SK-N-SH (cell line): ENCODE data around the gene RBM42. TPM values are rescaled to one million over a fixed set of nuclear protein-coding genes. Genes with fewer than 3 reads are reported as not detected.

Source experiments
- CTCF ChIA-PET: fragments of 300-600, 350-600 bp; formaldehyde crosslinking; extraction: SDS; loops from one replicate; lab custom pipeline; 2021; lab: Yijun Ruan, JAX
- POLR2A ChIA-PET: fragments of 350-600 bp; sonication (Branson Sonifier 250); formaldehyde crosslinking; extraction: SDS; loops from one replicate; lab custom pipeline; 2020; ENCODE audit warnings: antibody characterized with exemption, inconsistent platforms; lab: Yijun Ruan, JAX
- DNase-seq: peaks from one replicate; pipeline ENCODE4 v3.0.0; 2012
- H2AFZ ChIP-seq: fragments of 200-600 bp; sonication (generic); 2 replicates; pipeline ENCODE4 v1.8.1; 2016; ENCODE audit warnings: antibody characterized with exemption, mild to moderate bottlenecking, low read depth
- H3F3A ChIP-seq: fragments of 200-600 bp; sonication (generic); replicated peaks from 2 replicates; pipeline ENCODE3; 2016; ENCODE audit warnings: antibody characterized with exemption, mild to moderate bottlenecking; ENCODE audit not compliant: insufficient read depth
- H3K27ac ChIP-seq, 2 experiments: fragments of 200-500 bp in 1 of 2; fragments of 200-600 bp in 1 of 2; sonication (Bioruptor generic) in 1 of 2; sonication (generic), shearing (Covaris generic) in 1 of 2; 2 replicates each; pipeline versions ENCODE4 v1.5.1 to v1.6.1; 2014 to 2016; ENCODE audit warnings: low read depth in 2 of 2, inconsistent platforms in 1 of 2, low read length in 1 of 2, mild to moderate bottlenecking in 1 of 2, mixed read lengths in 1 of 2
- H3K27me3 ChIP-seq: fragments of 200-600 bp; sonication (generic), shearing (Covaris generic); 2 replicates; pipeline ENCODE4 v1.6.1; 2016; ENCODE audit warnings: mixed run types; ENCODE audit not compliant: insufficient read depth
- H3K36me3 ChIP-seq, 2 experiments: fragments of 200-500 bp in 1 of 2; fragments of 200-600 bp in 1 of 2; sonication (Bioruptor generic) in 1 of 2; sonication (generic) in 1 of 2; replicated peaks in 1 of 2; 2 replicates each; pipeline versions ENCODE3 to v1.5.1; 2014 to 2016; ENCODE audit warnings: low read length in 1 of 2, mild to moderate bottlenecking in 1 of 2; ENCODE audit not compliant: insufficient read depth in 2 of 2, control insufficient read depth in 1 of 2
- H3K4me1 ChIP-seq, 2 experiments: fragments of 200-500 bp in 1 of 2; fragments of 200-600 bp in 1 of 2; sonication (Bioruptor generic) in 1 of 2; sonication (generic), shearing (Covaris generic) in 1 of 2; 2 replicates each; pipeline versions ENCODE4 v1.5.1 to v1.6.1; 2014 to 2016; ENCODE audit warnings: low read depth in 1 of 2, low read length in 1 of 2, mixed run types in 1 of 2; ENCODE audit not compliant: insufficient read depth in 2 of 2, control insufficient read depth in 1 of 2
- H3K4me2 ChIP-seq: fragments of 200-600 bp; sonication (generic), shearing (Covaris generic); 2 replicates; pipeline ENCODE4 v1.6.1; 2017; ENCODE audit warnings: mixed run types
- H3K4me3 ChIP-seq, 2 experiments: fragments of 200-500 bp in 1 of 2; fragments of 200-600 bp in 1 of 2; sonication (Bioruptor generic) in 1 of 2; sonication (generic), shearing (Covaris generic) in 1 of 2; 2 replicates each; pipeline versions ENCODE4 v1.5.1 to v1.8.1; 2014 to 2016; ENCODE audit warnings: low read depth in 2 of 2, inconsistent platforms in 1 of 2, low read length in 1 of 2, mild to moderate bottlenecking in 1 of 2, mixed read lengths in 1 of 2, moderate library complexity in 1 of 2
- H3K79me2 ChIP-seq: fragments of 200-600 bp; sonication (generic); 2 replicates; pipeline ENCODE4 v1.8.1; 2017; ENCODE audit warnings: mild to moderate bottlenecking; ENCODE audit not compliant: insufficient read depth
- H3K9ac ChIP-seq: fragments of 200-600 bp; sonication (generic); 2 replicates; pipeline ENCODE4 v1.6.1; 2017; ENCODE audit warnings: mixed run types
- H3K9me2 ChIP-seq: fragments of 200-600 bp; sonication (generic); 2 replicates; pipeline ENCODE4 v1.6.1; 2017; ENCODE audit warnings: mixed run types
- H3K9me3 ChIP-seq: fragments of 200-600 bp; sonication (generic); 2 replicates; pipeline ENCODE4 v1.6.1; 2017; ENCODE audit warnings: mixed run types, mild to moderate bottlenecking, moderate library complexity
- H4K20me1 ChIP-seq: fragments of 200-600 bp; sonication (generic); 2 replicates; pipeline ENCODE4 v1.6.1; 2017; ENCODE audit warnings: mild to moderate bottlenecking, mixed run types; ENCODE audit not compliant: insufficient read depth
- FOXJ3 ChIP-seq: sonication (generic); formaldehyde crosslinking; IDR thresholded peaks from 2 replicates; pipeline ENCODE4 v1.5.1; 2020; ENCODE audit warnings: mild to moderate bottlenecking, missing genetic modification reagents
- MXI1 ChIP-seq: IDR thresholded peaks from 2 replicates; pipeline ENCODE4 v1.6.1; 2012; ENCODE audit warnings: mild to moderate bottlenecking, low read depth, low read length, improper control_type of control experiment
- NFIC ChIP-seq: IDR thresholded peaks from 2 replicates; pipeline ENCODE4 v1.4.0; 2012; ENCODE audit warnings: borderline replicate concordance
- POLR2AphosphoS5 ChIP-seq: IDR thresholded peaks from 2 replicates; pipeline ENCODE4 v1.6.1; 2012; ENCODE audit warnings: low read depth, low read length
- RCOR1 ChIP-seq: fragments of 150-350 bp; IDR thresholded peaks from 2 replicates; pipeline ENCODE4 v1.6.1; 2017; ENCODE audit warnings: antibody characterized with exemption, low read length
- RXRA ChIP-seq: IDR thresholded peaks from 2 replicates; pipeline ENCODE4 v1.4.0; 2012; ENCODE audit warnings: low read depth, mild to moderate bottlenecking, borderline replicate concordance
- USF1 ChIP-seq: IDR thresholded peaks from 2 replicates; pipeline ENCODE4 v1.4.0; 2012; ENCODE audit warnings: low read depth, borderline replicate concordance
- USF2 ChIP-seq: fragments of 150-350 bp; IDR thresholded peaks from 2 replicates; pipeline ENCODE4 v1.6.1; 2017; ENCODE audit warnings: antibody characterized with exemption, low read length, low read depth, borderline replicate concordance
- WGBS: methylation state at CpG from one replicate; pipeline ENCODE4 v1.1.6; 2017; ENCODE audit warnings: low lambda C conversion rate; 5-methylcytosine and 5-hydroxymethylcytosine counted together
- polyA plus RNA-seq, 3 experiments: library from polyadenylated mRNA; depleted of rRNA; stranded (reverse); fragments of >200 nt; gene quantifications; 2 replicates each; pipeline ENCODE4 v1.2.3, GENCODE V29; 2012
- TF ChIP-seq, protein P1 (sequence below): IDR thresholded peaks from 2 replicates; pipeline ENCODE4 v1.4.0; 2012; ENCODE audit warnings: low read depth
- TF ChIP-seq, protein P2 (sequence below): IDR thresholded peaks from 2 replicates; pipeline ENCODE4; 2012

The RBM42 gene
- polyA plus RNA-seq, 1 of the 3 experiments (the other 2 are of a cell fraction) = 69.9 TPM

DNA sequence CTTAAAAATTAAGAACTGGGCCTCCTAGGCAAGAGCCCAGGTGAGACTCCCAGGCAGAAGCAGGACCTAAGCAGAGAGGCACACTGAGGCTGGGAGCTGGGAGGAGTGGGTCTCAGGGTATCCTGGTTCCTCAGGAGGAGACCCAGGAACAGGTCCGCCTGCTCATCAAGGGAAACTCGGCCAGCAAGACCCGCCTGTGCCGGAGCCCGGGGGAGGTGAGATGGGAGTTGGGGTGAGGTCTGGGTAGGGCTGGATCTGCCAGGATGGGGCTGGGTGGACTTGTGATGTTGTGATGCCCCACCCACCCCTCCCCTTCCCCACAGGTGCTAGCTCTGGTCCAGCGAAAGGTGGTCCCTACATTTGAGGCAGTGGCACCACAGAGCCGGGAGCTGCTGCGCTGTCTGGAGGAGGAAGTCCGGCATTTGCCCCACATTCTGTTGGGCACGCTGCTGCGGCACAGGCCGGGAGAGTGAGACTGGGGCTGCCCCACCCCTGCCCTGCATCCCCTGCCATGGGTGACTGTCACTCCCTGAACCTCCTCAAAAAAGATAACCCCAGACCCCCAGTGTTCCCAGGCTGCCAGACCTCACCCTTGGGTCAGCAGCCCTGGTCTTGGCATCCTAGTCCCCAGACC lies 9.4 kb upstream of the RBM42 start:
- H3F3A ChIP-seq = no peaks in the 10 kb centered on the region
- no peaks in the 10 kb centered on the region for H3K27me3 ChIP-seq
- no peak overlapping the region for H3K27ac ChIP-seq
- H3K4me1 ChIP-seq = no peaks in the 10 kb centered on the region
- 97% methylated on average over 5 of the region's 12 CpGs for WGBS
- H2AFZ ChIP-seq = no peak overlapping the region
- no peak overlapping the region for H3K4me3 ChIP-seq
- H3K9me3 ChIP-seq = no peaks in the 10 kb centered on the region
- no peak overlapping the region for H3K4me2 ChIP-seq
- no peak for TF ChIP-seq USF1
- TF ChIP-seq POLR2AphosphoS5 = no peak
- H3K36me3 ChIP-seq = peaks cover 0 to 5% of the 10 kb centered on the region in 2 experiments
- H3K9me2 ChIP-seq = no peaks in the 10 kb centered on the region
- DNase-seq = no peak
- ChIA-PET CTCF (interaction anchor here (1.3 kb wide), 1 partner anchor 18 kb away, joined by 3 read pairs; no protein-coding TSS in a partner anchor), POLR2A (no interaction called here)
- no peak overlapping the region for H3K9ac ChIP-seq
- no peaks in the 10 kb centered on the region for H4K20me1 ChIP-seq
- H3K79me2 ChIP-seq = no peaks in the 10 kb centered on the region

- CTCF ChIA-PET = no interaction called here
- Histone ChIP-seq H3K4me3 (no peak overlapping the region), H2AFZ (no peak overlapping the region), H3K9ac (no peak overlapping the region), H3K27me3 (no peaks in the 10 kb centered on the region), H4K20me1 (no peaks in the 10 kb centered on the region), H3F3A (peaks cover 4% of the 10 kb centered on the region), H3K4me1 (no peaks in the 10 kb centered on the region), H3K79me2 (no peaks in the 10 kb centered on the region), H3K36me3 (peaks cover 0 to 5% of the 10 kb centered on the region in 2 experiments), H3K4me2 (no peak overlapping the region), H3K9me2 (no peaks in the 10 kb centered on the region), H3K27ac (no peak overlapping the region), H3K9me3 (no peaks in the 10 kb centered on the region)
- POLR2A ChIA-PET = no interaction called here
- no peak for TF ChIP-seq FOXJ3 (CRISPR knock-in tag)
- TF ChIP-seq MXI1 = no peak
- TF ChIP-seq, protein P1, sequence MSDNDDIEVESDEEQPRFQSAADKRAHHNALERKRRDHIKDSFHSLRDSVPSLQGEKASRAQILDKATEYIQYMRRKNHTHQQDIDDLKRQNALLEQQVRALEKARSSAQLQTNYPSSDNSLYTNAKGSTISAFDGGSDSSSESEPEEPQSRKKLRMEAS = no peak
- no peak for TF ChIP-seq RCOR1
- TF ChIP-seq USF2 = no peak
- TF ChIP-seq, protein P2, sequence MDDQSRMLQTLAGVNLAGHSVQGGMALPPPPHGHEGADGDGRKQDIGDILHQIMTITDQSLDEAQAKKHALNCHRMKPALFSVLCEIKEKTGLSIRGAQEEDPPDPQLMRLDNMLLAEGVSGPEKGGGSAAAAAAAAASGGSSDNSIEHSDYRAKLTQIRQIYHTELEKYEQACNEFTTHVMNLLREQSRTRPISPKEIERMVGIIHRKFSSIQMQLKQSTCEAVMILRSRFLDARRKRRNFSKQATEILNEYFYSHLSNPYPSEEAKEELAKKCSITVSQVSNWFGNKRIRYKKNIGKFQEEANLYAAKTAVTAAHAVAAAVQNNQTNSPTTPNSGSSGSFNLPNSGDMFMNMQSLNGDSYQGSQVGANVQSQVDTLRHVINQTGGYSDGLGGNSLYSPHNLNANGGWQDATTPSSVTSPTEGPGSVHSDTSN = no peak
- no peak for TF ChIP-seq RXRA
- TF ChIP-seq NFIC = no peak
- TF ChIP-seq USF1 = no peak
- peak; percentile 9 for DNase-seq
- WGBS = 89% methylated on average over 14 of the region's 17 CpGs
Measured at GRCh38 chr19:35620001-35620400, 8.8 kb upstream of the RBM42 start.
